GM13976 (cell line): ENCODE data around the gene BICC1.

ENCODE experiments used
- DNase-seq: peaks from one replicate; pipeline ENCODE4 v3.0.0; 2012; ENCODE audit warnings: low spot score
- CTCF ChIP-seq: IDR thresholded peaks from 2 replicates; pipeline ENCODE4 v1.5.1; 2012; ENCODE audit warnings: borderline replicate concordance, mild to moderate bottlenecking; ENCODE audit not compliant: insufficient read depth; ENCODE audit errors: extremely low read depth, missing control alignments, control extremely low read depth
- in situ Hi-C: fragments of 300-500 bp; cut with MboI; formaldehyde crosslinking; loops from one replicate; pipeline ENCODE4 v1.12.0; 2022; ENCODE audit warnings: low sequenced_read_pairs, mixed read lengths, inconsistent platforms; ENCODE audit not compliant: unreplicated experiment

Gene BICC1

GRCh38 chr10:58712141-58712540 lies 199.5 kb downstream of the BICC1 start:
- in situ Hi-C loops = no loop called here
- no peak for TF ChIP-seq CTCF
- no peak for DNase-seq

GRCh38 chr10:58712982-58713381 lies 200.3 kb downstream of the BICC1 start:
- no peak for TF ChIP-seq CTCF
- in situ Hi-C loops = no loop called here
- no peak for DNase-seq

- no peak for DNase-seq
- in situ Hi-C loops = no loop called here
- TF ChIP-seq CTCF = no peak
Observed at GRCh38 chr10:58714409-58714808, 201.7 kb downstream of the BICC1 start.

- no peak for DNase-seq
- in situ Hi-C loops = no loop called here
- no peak for TF ChIP-seq CTCF
Observed at GRCh38 chr10:58715061-58715460, 202.4 kb downstream of the BICC1 start.

- in situ Hi-C loops = no loop called here
- no peak for DNase-seq
- no peak for TF ChIP-seq CTCF
Observed at GRCh38 chr10:58718596-58718995, 205.9 kb downstream of the BICC1 start.

GRCh38 chr10:58721601-58722281 lies 209.1 kb downstream of the BICC1 start:
- DNase-seq = no peak
- no peak for TF ChIP-seq CTCF
- in situ Hi-C loops = no loop called here
